Measurements from ENCODE around the gene KISS1. TPM values are rescaled to one million over a fixed set of nuclear protein-coding genes. Genes with fewer than 3 reads are reported as not detected.

Gene KISS1
- total RNA-seq, 1 experiment from 2014 or later, result not detected

DNA sequence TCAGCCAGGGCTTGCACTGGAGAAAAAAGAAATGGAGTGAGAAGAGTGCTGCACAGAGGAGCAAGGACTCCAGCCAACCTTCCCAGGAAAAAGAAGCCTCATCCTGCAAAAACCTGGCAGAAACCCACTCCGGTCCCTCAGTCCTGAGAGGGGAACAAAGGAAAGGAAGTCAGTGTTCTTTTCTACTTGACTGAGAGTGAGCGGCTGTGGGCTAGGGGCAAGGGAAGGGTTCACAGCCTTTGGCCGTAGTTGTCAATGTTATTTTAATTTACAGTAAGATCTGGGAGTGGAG lies 26.4 kb upstream of the KISS1 start:
- no TSS peak for BruUV-seq (replicated peaks)
- Histone ChIP-seq H3K27me3 (ENCODE audit: control insufficient read depth, insufficient read depth, low read length) (no peaks in the 10 kb centered on the region), H3K27ac (ENCODE audit: low read length) (no peak overlapping the region), H3K36me3 (ENCODE audit: control insufficient read depth, insufficient read depth, low read length) (no peaks in the 10 kb centered on the region), H3K4me3 (ENCODE audit: low read depth in 2 of 2, low read length in 2 of 2) (no peak overlapping the region), H3K9me3 (ENCODE audit: control insufficient read depth, insufficient read depth, low read depth, low read length) (no peaks in the 10 kb centered on the region), H3K4me1 (ENCODE audit: control insufficient read depth, insufficient read depth, low read length) (no peaks in the 10 kb centered on the region)
- DNase-seq (ENCODE audit: low read depth, low spot score) (no peak), ATAC-seq (no peak)
- intact Hi-C loops (cut with micrococcal nuclease; ENCODE audit: unreplicated experiment), result no loop called here
- in situ Hi-C loops (cut with HindIII; ENCODE audit: low pct_unique_long_range_greater_than_20kb, low sequenced_read_pairs), result no loop called here
- ChIA-PET POLR2A (interaction anchor here (0.6 kb wide), 1 partner anchor 87 kb away, joined by 12 read pairs; no protein-coding TSS in a partner anchor), CTCF (no interaction called here)
- TF ChIP-seq, protein P1, sequence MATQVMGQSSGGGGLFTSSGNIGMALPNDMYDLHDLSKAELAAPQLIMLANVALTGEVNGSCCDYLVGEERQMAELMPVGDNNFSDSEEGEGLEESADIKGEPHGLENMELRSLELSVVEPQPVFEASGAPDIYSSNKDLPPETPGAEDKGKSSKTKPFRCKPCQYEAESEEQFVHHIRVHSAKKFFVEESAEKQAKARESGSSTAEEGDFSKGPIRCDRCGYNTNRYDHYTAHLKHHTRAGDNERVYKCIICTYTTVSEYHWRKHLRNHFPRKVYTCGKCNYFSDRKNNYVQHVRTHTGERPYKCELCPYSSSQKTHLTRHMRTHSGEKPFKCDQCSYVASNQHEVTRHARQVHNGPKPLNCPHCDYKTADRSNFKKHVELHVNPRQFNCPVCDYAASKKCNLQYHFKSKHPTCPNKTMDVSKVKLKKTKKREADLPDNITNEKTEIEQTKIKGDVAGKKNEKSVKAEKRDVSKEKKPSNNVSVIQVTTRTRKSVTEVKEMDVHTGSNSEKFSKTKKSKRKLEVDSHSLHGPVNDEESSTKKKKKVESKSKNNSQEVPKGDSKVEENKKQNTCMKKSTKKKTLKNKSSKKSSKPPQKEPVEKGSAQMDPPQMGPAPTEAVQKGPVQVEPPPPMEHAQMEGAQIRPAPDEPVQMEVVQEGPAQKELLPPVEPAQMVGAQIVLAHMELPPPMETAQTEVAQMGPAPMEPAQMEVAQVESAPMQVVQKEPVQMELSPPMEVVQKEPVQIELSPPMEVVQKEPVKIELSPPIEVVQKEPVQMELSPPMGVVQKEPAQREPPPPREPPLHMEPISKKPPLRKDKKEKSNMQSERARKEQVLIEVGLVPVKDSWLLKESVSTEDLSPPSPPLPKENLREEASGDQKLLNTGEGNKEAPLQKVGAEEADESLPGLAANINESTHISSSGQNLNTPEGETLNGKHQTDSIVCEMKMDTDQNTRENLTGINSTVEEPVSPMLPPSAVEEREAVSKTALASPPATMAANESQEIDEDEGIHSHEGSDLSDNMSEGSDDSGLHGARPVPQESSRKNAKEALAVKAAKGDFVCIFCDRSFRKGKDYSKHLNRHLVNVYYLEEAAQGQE (IDR thresholded peaks at IDR 0.05; ENCODE audit: insufficient read depth in 1 of 2, low read depth in 2 of 2, low read length in 1 of 2), result no peak
- TF ChIP-seq, protein P2, sequence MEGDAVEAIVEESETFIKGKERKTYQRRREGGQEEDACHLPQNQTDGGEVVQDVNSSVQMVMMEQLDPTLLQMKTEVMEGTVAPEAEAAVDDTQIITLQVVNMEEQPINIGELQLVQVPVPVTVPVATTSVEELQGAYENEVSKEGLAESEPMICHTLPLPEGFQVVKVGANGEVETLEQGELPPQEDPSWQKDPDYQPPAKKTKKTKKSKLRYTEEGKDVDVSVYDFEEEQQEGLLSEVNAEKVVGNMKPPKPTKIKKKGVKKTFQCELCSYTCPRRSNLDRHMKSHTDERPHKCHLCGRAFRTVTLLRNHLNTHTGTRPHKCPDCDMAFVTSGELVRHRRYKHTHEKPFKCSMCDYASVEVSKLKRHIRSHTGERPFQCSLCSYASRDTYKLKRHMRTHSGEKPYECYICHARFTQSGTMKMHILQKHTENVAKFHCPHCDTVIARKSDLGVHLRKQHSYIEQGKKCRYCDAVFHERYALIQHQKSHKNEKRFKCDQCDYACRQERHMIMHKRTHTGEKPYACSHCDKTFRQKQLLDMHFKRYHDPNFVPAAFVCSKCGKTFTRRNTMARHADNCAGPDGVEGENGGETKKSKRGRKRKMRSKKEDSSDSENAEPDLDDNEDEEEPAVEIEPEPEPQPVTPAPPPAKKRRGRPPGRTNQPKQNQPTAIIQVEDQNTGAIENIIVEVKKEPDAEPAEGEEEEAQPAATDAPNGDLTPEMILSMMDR (IDR thresholded peaks at IDR 0.05), result no peak
- TF ChIP-seq SIN3A (IDR thresholded peaks at IDR 0.05; ENCODE audit: borderline replicate concordance, insufficient read depth, low read depth, low read length), result no peak
- TF ChIP-seq TCF7L2 (IDR thresholded peaks at IDR 0.05; ENCODE audit: low read depth, low read length), result no peak
- TF ChIP-seq POLR2AphosphoS5 (IDR thresholded peaks at IDR 0.05; ENCODE audit: low read depth, low read length), result no peak

DNA sequence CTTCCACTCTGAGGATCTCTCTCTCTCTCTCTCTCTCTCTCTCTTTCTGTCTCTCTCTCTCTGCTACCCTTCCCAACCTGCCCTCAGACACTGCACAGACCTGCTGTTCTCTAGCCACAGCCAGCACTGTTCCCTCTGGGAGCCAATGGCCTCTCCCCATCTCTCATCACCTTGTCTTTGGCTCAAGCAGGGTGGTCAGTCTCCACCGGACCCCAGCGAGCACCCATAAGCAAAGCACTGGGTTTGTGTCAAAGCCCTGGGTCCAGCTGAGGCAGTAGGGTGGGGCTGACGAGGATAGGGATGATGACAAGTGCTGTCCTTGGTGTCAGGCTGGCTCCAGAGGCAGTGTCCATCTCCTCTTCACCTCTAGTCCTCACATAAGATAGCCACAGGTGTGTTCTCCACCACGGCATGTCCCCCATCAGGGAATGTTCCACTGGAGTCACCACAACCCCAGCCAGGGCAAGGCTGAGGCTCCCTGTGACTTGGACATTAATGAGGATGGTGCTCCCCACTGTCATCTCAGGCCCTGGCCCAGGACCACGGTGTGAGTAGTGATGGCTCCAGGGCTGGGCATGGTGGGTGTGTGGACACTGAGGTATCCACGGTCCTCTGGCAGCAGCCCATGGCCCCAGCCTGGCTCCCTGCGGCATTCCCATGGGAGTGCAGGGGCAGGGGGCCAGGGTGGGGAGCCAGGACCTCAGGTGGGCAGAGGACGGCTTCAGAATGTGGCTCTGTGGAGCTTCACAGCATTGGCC lies 25.9 kb upstream of the KISS1 start:
- ATAC-seq (no peak), DNase-seq (ENCODE audit: low read depth, low spot score) (no peak)
- intact Hi-C loops (cut with micrococcal nuclease; ENCODE audit: unreplicated experiment), result no loop called here
- in situ Hi-C loops (cut with HindIII; ENCODE audit: low pct_unique_long_range_greater_than_20kb, low sequenced_read_pairs), result no loop called here
- CTCF ChIA-PET, result no interaction called here
- no peaks in the 10 kb centered on the region for H3K27me3 ChIP-seq (ENCODE audit: control insufficient read depth, insufficient read depth, low read length)
- no peaks in the 10 kb centered on the region for H3K36me3 ChIP-seq (ENCODE audit: control insufficient read depth, insufficient read depth, low read length)
- no peaks in the 10 kb centered on the region for H3K9me3 ChIP-seq (ENCODE audit: control insufficient read depth, insufficient read depth, low read depth, low read length)
- TF ChIP-seq, protein P1 (IDR thresholded peaks at IDR 0.05; ENCODE audit: insufficient read depth in 1 of 2, low read depth in 2 of 2, low read length in 1 of 2), result no peak
- TF ChIP-seq SIN3A (IDR thresholded peaks at IDR 0.05; ENCODE audit: borderline replicate concordance, insufficient read depth, low read depth, low read length), result no peak
- TF ChIP-seq, protein P2 (IDR thresholded peaks at IDR 0.05), result no peak
- TF ChIP-seq POLR2AphosphoS5 (IDR thresholded peaks at IDR 0.05; ENCODE audit: low read depth, low read length), result no peak
- TF ChIP-seq TCF7L2 (IDR thresholded peaks at IDR 0.05; ENCODE audit: low read depth, low read length), result no peak
- H3K27ac ChIP-seq (ENCODE audit: low read length), result no peak overlapping the region
- H3K4me1 ChIP-seq (ENCODE audit: control insufficient read depth, insufficient read depth, low read length), result no peaks in the 10 kb centered on the region
- no peak overlapping the region for H3K4me3 ChIP-seq (ENCODE audit: low read depth in 2 of 2, low read length in 2 of 2)
- POLR2A ChIA-PET, result no interaction called here
- BruUV-seq (replicated peaks), result no TSS peak

Data from Panc1 (cell line).